ENCODE data around the gene NBAS. TPM values are rescaled to one million over a fixed set of nuclear protein-coding genes. Genes with fewer than 3 reads are reported as not detected.

The NBAS gene
- total RNA-seq, 1 experiment from 2014 or later, result 36.3 TPM

DNA sequence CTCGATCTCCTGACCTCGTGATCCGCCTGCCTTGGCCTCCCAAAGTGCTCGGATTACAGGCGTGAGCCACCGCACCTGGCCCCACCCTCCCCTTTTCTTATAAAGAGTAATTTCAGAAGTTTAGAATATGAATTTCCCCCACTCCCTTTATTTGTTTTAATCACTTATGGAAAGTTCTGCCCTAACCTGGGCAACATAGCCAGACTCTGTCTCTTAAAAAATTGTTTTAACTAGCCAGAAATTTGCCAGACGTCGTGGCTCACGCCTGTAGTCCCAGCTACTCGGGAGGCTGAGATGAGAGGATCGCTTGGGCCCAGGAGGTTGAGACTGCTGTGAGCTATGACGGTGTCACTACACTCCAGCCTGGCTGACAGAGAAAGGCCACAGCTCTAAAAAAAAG is 7.7 kb upstream of the NBAS start:
- DNase-seq (ENCODE audit: low read depth, low spot score) (no peak), ATAC-seq (no peak)
- Histone ChIP-seq H3K36me3 (ENCODE audit: control insufficient read depth, insufficient read depth, low read length) (no peaks in the 10 kb centered on the region), H3K4me1 (ENCODE audit: control insufficient read depth, insufficient read depth, low read length) (no peaks in the 10 kb centered on the region; the same call in 1 of the 2 replicates), H3K27ac (ENCODE audit: low read length) (no peak overlapping the region), H3K27me3 (ENCODE audit: control insufficient read depth, insufficient read depth, low read length) (no peaks in the 10 kb centered on the region), H3K9me3 (ENCODE audit: control insufficient read depth, insufficient read depth, low read depth, low read length) (no peaks in the 10 kb centered on the region), H3K4me3 (ENCODE audit: low read depth in 2 of 2, low read length in 2 of 2) (no peak overlapping the region)
- POLR2A ChIA-PET, result no interaction called here
- no TSS peak for BruUV-seq (replicated peaks)
- TF ChIP-seq POLR2AphosphoS5 (IDR thresholded peaks at IDR 0.05; ENCODE audit: low read depth, low read length) (no peak), SIN3A (IDR thresholded peaks at IDR 0.05; ENCODE audit: borderline replicate concordance, insufficient read depth, low read depth, low read length) (no peak), TCF7L2 (IDR thresholded peaks at IDR 0.05; ENCODE audit: low read depth, low read length) (no peak)
- TF ChIP-seq, protein P1, sequence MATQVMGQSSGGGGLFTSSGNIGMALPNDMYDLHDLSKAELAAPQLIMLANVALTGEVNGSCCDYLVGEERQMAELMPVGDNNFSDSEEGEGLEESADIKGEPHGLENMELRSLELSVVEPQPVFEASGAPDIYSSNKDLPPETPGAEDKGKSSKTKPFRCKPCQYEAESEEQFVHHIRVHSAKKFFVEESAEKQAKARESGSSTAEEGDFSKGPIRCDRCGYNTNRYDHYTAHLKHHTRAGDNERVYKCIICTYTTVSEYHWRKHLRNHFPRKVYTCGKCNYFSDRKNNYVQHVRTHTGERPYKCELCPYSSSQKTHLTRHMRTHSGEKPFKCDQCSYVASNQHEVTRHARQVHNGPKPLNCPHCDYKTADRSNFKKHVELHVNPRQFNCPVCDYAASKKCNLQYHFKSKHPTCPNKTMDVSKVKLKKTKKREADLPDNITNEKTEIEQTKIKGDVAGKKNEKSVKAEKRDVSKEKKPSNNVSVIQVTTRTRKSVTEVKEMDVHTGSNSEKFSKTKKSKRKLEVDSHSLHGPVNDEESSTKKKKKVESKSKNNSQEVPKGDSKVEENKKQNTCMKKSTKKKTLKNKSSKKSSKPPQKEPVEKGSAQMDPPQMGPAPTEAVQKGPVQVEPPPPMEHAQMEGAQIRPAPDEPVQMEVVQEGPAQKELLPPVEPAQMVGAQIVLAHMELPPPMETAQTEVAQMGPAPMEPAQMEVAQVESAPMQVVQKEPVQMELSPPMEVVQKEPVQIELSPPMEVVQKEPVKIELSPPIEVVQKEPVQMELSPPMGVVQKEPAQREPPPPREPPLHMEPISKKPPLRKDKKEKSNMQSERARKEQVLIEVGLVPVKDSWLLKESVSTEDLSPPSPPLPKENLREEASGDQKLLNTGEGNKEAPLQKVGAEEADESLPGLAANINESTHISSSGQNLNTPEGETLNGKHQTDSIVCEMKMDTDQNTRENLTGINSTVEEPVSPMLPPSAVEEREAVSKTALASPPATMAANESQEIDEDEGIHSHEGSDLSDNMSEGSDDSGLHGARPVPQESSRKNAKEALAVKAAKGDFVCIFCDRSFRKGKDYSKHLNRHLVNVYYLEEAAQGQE (IDR thresholded peaks at IDR 0.05; ENCODE audit: insufficient read depth in 1 of 2, low read depth in 2 of 2, low read length in 1 of 2), result no peak
- TF ChIP-seq, protein P2, sequence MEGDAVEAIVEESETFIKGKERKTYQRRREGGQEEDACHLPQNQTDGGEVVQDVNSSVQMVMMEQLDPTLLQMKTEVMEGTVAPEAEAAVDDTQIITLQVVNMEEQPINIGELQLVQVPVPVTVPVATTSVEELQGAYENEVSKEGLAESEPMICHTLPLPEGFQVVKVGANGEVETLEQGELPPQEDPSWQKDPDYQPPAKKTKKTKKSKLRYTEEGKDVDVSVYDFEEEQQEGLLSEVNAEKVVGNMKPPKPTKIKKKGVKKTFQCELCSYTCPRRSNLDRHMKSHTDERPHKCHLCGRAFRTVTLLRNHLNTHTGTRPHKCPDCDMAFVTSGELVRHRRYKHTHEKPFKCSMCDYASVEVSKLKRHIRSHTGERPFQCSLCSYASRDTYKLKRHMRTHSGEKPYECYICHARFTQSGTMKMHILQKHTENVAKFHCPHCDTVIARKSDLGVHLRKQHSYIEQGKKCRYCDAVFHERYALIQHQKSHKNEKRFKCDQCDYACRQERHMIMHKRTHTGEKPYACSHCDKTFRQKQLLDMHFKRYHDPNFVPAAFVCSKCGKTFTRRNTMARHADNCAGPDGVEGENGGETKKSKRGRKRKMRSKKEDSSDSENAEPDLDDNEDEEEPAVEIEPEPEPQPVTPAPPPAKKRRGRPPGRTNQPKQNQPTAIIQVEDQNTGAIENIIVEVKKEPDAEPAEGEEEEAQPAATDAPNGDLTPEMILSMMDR (IDR thresholded peaks at IDR 0.05), result no peak
- in situ Hi-C loops (cut with HindIII; ENCODE audit: low pct_unique_long_range_greater_than_20kb, low sequenced_read_pairs), result no loop called here
- intact Hi-C loops (cut with micrococcal nuclease; ENCODE audit: unreplicated experiment), result no loop called here
- CTCF ChIA-PET, result no interaction called here

DNA sequence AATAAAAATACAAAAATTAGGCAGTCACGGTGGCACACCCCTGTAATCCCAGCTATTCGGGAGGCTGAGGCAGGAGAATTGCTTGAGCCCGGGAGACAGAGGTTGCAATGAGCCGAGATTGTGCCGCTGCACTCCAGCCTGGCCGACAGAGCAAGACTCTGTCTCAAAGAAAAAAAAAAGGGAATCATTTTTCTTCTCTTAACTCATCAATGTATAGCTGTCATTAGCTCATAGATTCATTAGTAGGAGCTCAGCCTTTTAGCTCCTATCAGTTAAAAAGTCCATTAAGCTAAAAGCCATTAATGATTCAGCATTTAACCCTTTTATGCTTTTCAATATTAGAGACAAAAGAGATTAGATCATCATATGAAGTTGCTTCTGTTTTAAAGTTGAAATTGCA is 5.8 kb upstream of the NBAS start:
- Histone ChIP-seq H3K4me1 (ENCODE audit: control insufficient read depth, insufficient read depth, low read length) (peaks cover 3% of the 10 kb centered on the region), H3K36me3 (ENCODE audit: control insufficient read depth, insufficient read depth, low read length) (no peaks in the 10 kb centered on the region), H3K4me3 (ENCODE audit: low read depth in 2 of 2, low read length in 2 of 2) (no peak overlapping the region), H3K9me3 (ENCODE audit: control insufficient read depth, insufficient read depth, low read depth, low read length) (no peaks in the 10 kb centered on the region), H3K27me3 (ENCODE audit: control insufficient read depth, insufficient read depth, low read length) (no peaks in the 10 kb centered on the region), H3K27ac (ENCODE audit: low read length) (no peak overlapping the region)
- POLR2A ChIA-PET, result no interaction called here
- intact Hi-C loops (cut with micrococcal nuclease; ENCODE audit: unreplicated experiment) (no loop called here), in situ Hi-C loops (cut with HindIII; ENCODE audit: low pct_unique_long_range_greater_than_20kb, low sequenced_read_pairs) (no loop called here)
- ATAC-seq (no peak), DNase-seq (ENCODE audit: low read depth, low spot score) (no peak)
- CTCF ChIA-PET, result interaction anchor here (1.7 kb wide), 1 partner anchor 10 kb away, joined by 5 read pairs; no protein-coding TSS in a partner anchor
- no TSS peak for BruUV-seq (replicated peaks)
- TF ChIP-seq SIN3A (IDR thresholded peaks at IDR 0.05; ENCODE audit: borderline replicate concordance, insufficient read depth, low read depth, low read length) (no peak), POLR2AphosphoS5 (IDR thresholded peaks at IDR 0.05; ENCODE audit: low read depth, low read length) (no peak), TCF7L2 (IDR thresholded peaks at IDR 0.05; ENCODE audit: low read depth, low read length) (no peak)
- TF ChIP-seq, protein P1 (IDR thresholded peaks at IDR 0.05; ENCODE audit: insufficient read depth in 1 of 2, low read depth in 2 of 2, low read length in 1 of 2), result no peak
- TF ChIP-seq, protein P2 (IDR thresholded peaks at IDR 0.05), result no peak

All from Panc1 (cell line).